ENCODE data around the gene LY6G6C. TPM values are rescaled to one million over a fixed set of nuclear protein-coding genes. Genes with fewer than 3 reads are reported as not detected.

Gene LY6G6C
- total RNA-seq, 2 donors from 2014 or later, result not detected

DNA sequence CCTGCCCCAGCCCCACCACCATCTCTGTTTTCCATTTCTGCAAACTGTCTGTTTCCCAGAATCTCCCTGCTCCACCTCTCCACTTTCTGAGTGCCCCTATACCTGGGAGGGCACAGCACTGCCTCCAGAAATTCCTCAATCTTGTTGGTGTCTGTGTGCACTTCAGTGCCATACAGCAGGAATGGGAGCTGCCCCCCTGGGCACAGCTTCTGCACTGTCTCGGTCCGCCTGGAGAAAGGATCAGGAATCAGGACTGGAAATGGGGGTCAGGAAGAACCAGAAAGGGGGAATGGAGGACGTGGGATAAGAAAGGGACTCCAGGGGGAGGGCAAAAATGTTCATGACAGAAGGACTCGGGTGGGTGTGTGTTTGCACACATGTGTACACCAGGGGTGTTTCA lies 12.2 kb upstream of the LY6G6C start:
- Mint-ChIP-seq H3K36me3 (peaks cover 53 to 56% of the 10 kb centered on the region in 2 donors), H3K27ac (peak overlapping the region; percentile 79 to 95), H3K9me3 (no peaks in the 10 kb centered on the region)
- ATAC-seq (no peak), DNase-seq (ENCODE audit: low spot score in 2 of 2) (no peak)

DNA sequence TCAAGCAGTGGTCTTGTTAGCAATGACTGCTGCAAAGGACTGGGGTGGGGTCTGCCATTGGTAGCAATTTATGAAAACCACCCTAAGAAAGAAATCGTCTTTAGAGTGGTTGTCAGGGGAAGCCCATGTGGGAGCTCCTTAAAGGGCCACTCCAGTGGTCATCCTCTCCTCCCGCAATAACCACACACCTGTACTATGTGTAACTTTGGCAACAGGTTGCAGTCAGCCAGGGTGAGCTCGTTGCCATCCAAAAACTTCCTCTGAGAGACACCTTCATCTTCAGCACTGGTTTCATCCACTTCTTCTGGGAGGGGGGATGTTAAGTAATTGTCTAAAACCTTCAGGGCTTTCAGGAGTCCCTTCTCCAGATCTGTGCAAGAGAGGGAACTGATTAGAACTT lies 10.5 kb upstream of the LY6G6C start:
- no peak overlapping the region for H3K27ac Mint-ChIP-seq

DNA sequence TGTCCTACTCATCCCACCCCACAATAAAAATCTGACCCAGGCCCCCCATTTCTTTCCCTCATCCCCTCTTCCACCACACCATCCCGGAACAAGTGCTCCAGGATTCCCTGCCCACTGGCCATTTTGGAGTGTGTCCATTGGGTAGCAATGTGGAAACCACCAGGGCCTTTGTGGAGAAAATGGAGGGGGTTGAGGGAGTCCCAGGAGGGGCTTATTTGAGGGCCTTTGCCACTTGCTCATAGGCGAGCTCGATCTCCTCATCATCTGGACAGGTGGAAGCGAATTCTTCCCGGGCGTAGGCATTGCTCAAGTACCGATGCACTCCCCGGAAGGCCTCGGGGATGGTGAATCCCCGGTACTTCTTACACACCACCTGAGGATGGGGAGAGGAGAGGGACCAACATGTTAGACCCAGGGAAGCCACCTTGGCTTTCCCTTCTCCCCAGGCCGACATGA lies 9.1 kb upstream of the LY6G6C start:
- no peak for DNase-seq (ENCODE audit: low spot score in 2 of 2)
- H3K27ac Mint-ChIP-seq, result peak overlapping the region in 1 of 2 donors; percentile 3
- peaks cover 40 to 48% of the 10 kb centered on the region in 2 donors for H3K36me3 Mint-ChIP-seq

More for the DNA sequence above, 10.5 kb upstream of the LY6G6C start:
- ATAC-seq (no peak), DNase-seq (ENCODE audit: low spot score in 2 of 2) (no peak)
- H3K9me3 Mint-ChIP-seq, result no peaks in the 10 kb centered on the region
- H3K36me3 Mint-ChIP-seq, result peaks cover 53 to 56% of the 10 kb centered on the region in 2 donors

DNA sequence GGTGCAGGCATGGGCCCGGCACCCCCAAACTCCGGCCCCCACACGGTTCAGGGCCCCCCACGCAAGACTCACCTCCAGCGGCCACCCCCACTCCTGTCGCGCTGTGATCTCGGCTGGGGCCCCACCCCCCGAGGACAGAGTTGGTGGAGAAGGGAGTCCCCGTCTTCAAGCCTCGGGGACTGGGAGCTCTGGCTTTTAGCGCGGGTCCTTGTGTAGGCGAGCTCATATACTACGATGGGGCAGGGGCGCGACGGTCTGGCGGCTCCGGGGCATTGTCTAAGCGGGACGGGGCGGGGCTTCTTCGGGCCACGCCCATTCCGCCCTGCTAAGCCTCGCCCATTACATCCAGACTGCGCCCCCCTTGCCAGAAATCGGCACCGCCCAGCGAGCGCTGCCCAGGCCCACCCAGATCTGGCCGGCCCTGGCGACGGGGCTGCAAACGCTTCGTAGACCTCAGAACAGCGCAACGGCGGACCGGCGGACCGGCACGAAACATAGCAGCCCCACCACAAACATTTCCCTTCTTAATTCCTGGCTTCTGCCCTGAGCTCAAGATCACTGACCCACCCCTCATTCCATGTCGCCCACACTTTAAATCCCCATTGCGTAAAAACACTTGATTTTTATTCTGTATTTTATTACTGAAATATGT lies 8.6 kb upstream of the LY6G6C start:
- Mint-ChIP-seq H3K27ac (peak overlapping the region; percentile 3 to 77), H3K9me3 (no peaks in the 10 kb centered on the region), H3K36me3 (peaks cover 35 to 43% of the 10 kb centered on the region in 2 donors)
- DNase-seq (ENCODE audit: low spot score in 2 of 2), result peak in 1 of 2 donors; percentile 73
- ATAC-seq, result peak; percentile 21 to 64

More for the DNA sequence above, 9.1 kb upstream of the LY6G6C start:
- no peak for ATAC-seq
- H3K9me3 Mint-ChIP-seq, result no peaks in the 10 kb centered on the region

DNA sequence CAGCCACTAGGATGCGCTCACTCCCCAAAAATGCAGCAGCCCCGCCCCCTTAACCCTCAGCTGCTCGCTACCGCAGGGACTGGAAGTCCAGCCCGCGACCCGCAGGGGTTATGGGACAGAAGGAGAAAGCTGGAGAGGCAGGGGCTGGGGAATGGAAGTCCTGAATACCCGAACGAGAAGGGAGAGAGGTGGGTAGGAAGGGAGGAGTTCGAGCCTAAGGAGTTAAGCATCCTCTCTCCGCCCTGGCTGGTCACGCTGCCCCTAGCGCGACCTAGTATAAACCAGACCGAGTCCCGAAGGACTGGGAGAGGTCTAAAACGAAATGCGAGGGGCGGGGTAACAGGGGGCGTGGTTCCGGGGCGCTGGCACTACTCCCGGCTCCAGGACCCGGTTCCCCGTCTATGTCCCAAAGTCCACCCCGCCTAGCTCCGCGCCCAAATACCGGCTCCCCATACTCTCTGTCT lies 8.0 kb upstream of the LY6G6C start:
- DNase-seq (ENCODE audit: low spot score in 2 of 2), result peak; percentile 76 to 77
- H3K9me3 Mint-ChIP-seq, result no peaks in the 10 kb centered on the region
- ATAC-seq, result peak; percentile 50 to 71
- peak overlapping the region; percentile 9 to 77 for H3K27ac Mint-ChIP-seq
- peaks cover 29 to 37% of the 10 kb centered on the region in 2 donors for H3K36me3 Mint-ChIP-seq

DNA sequence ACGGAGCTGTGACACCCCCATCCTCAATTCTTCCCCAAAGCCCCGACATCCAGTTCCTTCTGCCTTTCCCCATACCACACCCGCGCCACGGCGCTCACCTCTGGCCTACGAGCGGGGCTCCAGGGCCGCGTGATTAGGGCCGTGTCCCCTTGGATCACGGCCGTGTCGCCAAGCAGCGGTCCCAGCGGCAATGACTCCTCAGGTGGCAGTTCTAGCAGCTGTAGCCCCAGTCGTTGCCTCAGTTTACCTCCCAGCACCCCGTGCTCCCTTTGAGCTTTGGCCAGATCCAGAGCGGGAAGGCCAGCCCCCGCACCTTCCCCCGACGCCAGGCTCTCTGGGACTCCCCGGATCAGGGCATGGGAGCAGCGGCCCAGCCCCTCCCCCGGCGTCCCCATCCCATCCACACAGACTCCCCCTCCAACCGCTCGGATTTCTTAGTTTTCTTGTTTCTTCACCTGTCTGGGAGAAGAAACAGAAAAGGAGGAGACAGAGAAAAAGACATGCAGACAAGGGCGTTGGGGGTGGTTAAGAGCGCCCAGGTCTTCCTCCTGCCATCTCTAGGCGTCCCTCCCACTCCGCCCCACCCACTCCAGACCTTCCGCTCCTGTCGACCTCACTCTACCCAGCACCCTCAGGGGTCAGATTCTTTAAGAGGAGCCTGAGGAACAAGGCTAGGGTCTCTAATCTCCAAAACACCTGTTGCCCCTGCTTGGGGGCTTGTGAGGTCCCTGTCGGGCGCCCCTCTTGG lies 7.4 kb upstream of the LY6G6C start, which contains the start of gene DDAH2:
DDAH2 (minus strand) TSS at position 533 of the 748 bp plus-strand sequence; CDS start at position 395, 138 bp downstream.
- H3K27ac Mint-ChIP-seq, result peak within 1 kb of the TSS; percentile 9 to 82
- H3K9me3 Mint-ChIP-seq, result no peaks in the 10 kb centered on the region
- no peak for DNase-seq (ENCODE audit: low spot score in 2 of 2)
- peak in 1 of 2 donors; percentile 33 for ATAC-seq
- H3K36me3 Mint-ChIP-seq, result peaks cover 23 to 32% of the 10 kb centered on the region in 2 donors

DNA sequence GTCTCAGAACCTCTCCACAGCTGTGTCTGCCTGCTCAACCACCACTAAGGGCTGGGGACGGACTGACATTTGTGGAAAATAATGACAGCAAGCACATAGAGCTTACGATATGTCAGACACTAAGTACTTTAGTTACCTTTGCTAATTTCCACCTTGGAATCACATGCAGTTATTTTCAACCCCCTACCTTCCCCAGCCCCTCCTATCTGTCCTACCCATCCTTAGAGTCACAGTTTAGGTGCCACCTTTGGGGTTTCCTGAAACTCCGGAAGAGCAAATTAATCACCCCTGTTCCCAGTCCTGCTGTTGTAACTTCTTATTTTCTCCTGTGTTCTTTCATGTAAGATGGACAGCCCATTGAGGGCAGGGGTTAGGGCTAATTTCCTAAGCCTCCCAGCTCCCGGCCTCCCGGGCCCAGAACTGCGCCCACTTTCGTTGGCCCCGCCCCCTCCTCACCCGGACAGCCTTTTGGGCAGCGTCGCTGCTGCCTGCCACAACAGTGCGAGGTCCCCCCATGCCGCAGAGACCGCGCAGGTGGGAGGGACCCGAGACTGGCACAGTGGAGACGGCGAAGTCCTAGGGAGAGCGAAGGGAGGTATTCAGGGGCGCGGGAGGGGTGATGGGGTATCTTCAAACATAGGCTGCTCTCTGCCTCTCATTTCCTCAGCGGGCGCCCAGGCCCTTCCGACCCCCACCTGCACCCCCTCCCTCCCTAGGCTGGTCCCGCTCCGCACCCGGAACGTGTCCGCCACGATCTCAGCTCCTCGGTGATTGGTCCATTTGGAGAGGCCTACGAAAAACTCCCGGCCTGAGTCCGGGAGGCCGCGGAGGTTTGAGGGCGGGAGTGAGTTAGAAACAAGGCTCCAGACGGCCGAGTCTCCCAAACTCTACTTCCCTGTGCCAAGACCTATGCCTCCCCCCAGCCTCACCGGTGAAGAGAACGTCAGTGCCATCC lies 6.4 kb upstream of the LY6G6C start:
- ATAC-seq, result peak in 1 of 2 donors; percentile 15
- peaks cover 14 to 22% of the 10 kb centered on the region in 2 donors for H3K36me3 Mint-ChIP-seq
- no peak for DNase-seq (ENCODE audit: low spot score in 2 of 2)
- no peaks in the 10 kb centered on the region for H3K9me3 Mint-ChIP-seq
- H3K27ac Mint-ChIP-seq, result peak overlapping the region in 1 of 2 donors; percentile 82

DNA sequence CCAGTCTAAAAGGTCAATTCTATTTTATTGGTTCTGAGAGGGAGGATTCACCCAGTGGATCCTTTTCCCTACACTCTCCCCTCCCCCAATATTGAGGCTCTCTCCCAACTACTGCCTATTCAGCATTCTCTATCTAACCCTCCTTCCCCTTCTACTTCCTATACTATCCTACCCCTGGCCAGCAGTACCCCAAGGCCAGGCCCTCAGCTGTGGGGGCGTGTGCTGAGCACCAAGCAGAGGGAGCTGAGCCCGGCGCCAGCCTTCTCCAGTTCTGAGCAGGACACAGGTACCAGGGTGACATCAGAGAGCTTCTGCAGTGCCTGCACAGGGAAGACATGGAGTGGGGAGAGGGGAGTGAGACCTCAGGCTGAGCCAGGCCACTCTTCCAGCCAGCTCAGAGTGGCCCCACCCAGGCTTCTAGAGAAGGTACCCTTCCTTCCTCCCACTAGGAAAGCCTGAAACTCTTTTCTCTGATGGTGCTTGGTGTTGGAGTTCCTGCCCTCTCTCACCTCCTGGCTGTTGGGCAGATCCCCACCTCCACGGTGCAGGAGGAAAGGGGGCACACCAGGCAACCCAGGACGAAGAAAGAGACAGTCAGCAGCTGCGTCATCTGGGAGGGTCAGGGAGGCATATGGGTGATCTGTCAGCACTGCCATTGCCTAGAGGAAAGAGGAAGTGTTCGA lies 5.6 kb upstream of the LY6G6C start:
- Mint-ChIP-seq H3K9me3 (no peaks in the 10 kb centered on the region), H3K27ac (peak overlapping the region in 1 of 2 donors; percentile 82), H3K36me3 (peaks cover 13 to 19% of the 10 kb centered on the region in 2 donors)
- no peak for DNase-seq (ENCODE audit: low spot score in 2 of 2)
- ATAC-seq, result peak; percentile 25 to 45

DNA sequence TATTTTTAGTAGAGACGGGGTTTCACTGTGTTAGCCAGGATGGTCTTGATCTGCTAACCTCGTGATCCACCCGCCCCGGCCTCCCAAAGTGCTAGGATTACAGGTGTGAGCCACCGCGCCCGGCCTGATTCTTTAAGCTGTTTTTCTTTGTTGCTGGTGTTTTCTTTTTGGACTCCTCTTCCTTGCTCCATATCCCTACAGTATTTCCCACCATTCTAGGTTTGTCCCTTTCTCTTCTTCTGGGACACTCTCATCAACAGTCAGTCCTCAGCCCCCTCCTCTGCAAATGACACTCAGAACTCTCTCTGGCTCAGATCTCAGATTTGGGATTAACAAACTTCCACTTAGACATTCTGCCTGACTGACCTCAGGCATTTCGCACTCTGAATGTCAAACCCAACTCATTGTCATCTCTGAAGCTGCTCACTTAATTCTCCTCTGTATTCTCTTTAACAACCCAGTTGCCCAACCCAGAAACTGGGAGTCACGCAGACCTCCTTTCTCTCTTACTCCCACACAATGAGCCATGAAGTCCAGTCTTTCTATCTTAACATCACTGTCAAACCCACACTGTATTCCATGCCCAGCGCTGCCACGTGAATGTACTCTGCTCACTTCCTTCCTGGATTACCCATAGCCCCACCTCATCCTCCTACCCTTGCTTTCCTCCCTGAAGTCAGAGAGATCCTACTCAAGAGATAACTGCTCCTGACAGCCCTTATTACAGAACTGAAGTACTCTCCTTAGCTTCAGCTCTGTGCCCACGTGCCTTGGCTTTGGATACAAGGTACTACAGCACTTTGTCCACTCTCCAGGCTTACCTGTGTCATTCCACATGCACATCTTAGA lies 4.2 kb upstream of the LY6G6C start:
- Mint-ChIP-seq H3K9me3 (no peaks in the 10 kb centered on the region), H3K27ac (peak overlapping the region in 1 of 2 donors; percentile 82), H3K36me3 (peaks cover 6 to 7% of the 10 kb centered on the region in 2 donors)
- DNase-seq (ENCODE audit: low spot score in 2 of 2), result no peak
- peak in 1 of 2 donors; percentile 45 for ATAC-seq

DNA sequence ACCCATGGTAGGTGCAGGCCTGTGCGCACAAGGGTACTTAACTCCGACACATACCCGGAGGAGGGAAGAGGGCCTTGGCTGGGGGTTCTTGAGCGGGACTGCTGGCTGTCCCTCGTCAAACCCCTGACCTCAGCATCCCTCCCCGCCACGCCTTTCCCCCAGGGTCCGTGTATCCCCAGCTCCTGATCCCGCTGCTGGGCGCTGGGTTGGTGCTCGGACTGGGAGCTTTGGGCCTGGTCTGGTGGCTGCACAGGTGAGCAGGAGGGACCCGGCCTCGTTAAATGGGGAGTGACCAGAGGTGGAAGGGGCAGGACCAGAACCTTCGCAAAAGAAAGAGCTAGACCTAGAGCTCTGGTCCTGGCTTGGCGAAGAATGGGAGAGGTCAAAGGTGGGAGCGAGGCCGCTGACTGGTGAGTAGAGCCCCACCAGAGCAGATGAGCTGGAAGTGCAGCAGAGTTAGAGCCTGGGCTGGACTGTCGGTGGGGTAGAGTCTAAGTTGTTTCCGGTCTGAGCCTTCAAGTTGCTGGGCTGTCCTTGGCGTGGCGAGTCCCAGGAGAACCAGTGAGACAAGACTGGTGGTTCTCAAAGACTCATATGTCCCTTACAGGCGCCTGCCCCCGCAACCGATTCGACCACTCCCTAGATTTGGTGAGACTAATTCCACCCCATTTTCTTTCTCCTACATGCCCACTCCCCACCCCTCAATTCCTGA lies 2.6 kb upstream of the LY6G6C start:
- Mint-ChIP-seq H3K9me3 (no peaks in the 10 kb centered on the region), H3K36me3 (no peaks in the 10 kb centered on the region), H3K27ac (no peak overlapping the region)
- ATAC-seq (no peak), DNase-seq (ENCODE audit: low spot score in 2 of 2) (no peak)

DNA sequence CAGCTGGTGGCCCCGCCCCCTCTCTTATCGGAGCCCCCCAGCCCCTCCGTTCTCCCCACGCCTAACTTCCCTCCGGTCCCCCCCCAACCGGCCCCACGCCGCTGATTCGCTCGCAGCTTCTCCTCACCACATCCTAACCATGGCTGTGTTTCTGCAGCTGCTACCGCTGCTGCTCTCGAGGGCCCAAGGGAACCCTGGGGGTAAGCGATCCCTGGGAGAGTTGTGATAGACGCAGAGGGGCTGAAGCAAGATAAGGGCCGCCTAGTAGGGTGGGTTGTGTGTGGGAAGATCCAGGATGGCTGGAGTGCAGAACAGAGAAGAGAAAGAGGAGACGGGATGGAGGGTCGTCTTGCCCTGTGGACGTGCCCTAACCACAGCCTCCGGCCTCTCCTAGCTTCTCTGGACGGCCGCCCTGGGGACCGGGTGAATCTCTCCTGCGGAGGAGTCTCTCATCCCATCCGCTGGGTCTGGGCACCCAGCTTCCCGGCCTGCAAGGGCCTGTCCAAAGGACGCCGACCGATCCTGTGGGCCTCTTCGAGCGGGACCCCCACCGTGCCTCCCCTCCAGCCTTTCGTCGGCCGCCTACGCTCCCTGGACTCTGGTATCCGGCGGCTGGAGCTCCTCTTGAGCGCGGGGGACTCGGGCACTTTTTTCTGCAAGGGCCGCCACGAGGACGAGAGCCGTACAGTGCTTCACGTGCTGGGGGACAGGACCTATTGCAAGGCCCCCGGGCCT lies 1.9 kb upstream of the LY6G6C start, which contains the start of gene MPIG6B:
MPIG6B (plus strand) TSS at position 129 of the 735 bp plus-strand sequence; CDS start at position 140, 11 bp downstream.
- Mint-ChIP-seq H3K36me3 (no peaks in the 10 kb centered on the region), H3K27ac (peak within 1 kb of the TSS in 1 of 2 donors; percentile 12), H3K9me3 (no peaks in the 10 kb centered on the region)
- DNase-seq (ENCODE audit: low spot score in 2 of 2) (no peak), ATAC-seq (no peak)

DNA sequence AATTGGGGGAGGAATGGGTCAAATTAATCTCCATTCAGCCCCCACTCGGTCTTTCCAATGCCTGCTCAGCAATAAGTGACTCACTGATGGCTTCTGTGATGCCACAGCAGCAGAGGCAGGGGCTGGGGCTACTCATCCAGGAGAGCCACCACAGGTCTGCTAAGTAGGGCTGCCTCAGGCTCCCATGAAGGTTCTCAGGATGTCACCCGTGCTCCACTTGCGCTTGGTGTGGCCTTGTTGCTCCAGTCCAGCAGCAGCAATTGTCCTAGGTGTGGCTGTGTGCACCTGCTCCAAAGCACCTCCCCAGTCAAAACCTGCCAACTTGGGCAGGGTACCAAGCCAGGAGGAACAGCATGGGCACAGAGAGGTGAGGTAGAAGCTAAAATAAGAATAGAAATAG lies 627 bp upstream of the LY6G6C start:
- ATAC-seq (no peak), DNase-seq (ENCODE audit: low spot score in 2 of 2) (no peak)
- Mint-ChIP-seq H3K27ac (no peak overlapping the region), H3K36me3 (no peaks in the 10 kb centered on the region), H3K9me3 (no peaks in the 10 kb centered on the region)

DNA sequence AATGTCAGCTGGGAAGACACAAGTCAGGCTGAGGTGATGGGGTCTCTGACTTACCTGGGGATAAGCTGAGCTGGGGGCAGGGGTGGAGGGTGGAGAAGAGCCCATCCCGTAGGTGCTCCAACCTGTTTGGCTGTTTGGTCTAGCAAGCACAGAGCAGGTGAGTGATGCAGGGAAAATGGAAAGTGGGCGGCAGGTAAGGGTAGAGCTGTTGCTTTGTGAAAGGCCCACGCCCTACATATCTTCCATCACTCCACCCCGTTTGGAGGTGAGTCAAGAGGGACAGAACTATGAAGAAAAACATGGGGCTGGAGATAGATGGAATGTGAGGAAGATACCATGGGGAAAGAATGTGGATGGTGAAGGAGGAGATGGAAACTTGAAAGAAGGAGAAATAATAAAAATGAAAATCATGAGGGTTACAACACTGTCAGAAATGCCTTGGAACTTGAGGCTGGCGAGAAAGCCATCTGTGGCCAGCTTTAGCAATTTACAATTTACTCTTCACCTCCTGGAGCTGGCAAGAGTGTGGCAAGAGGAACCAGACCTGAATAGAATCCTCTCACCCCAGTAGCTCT lies 1.3 kb downstream of the LY6G6C start:
- no peak for ATAC-seq
- DNase-seq (ENCODE audit: low spot score in 2 of 2), result no peak
- Mint-ChIP-seq H3K36me3 (no peaks in the 10 kb centered on the region), H3K27ac (no peak overlapping the region), H3K9me3 (no peaks in the 10 kb centered on the region)
